SK-N-SH (cell line): Measurements from ENCODE around the gene NOX3. TPM values are rescaled to one million over a fixed set of nuclear protein-coding genes. Genes with fewer than 3 reads are reported as not detected.

Source experiments
- CTCF ChIA-PET: fragments of 300-600, 350-600 bp; formaldehyde crosslinking; extraction: SDS; loops from one replicate; lab custom pipeline; 2021; lab: Yijun Ruan, JAX
- POLR2A ChIA-PET: fragments of 350-600 bp; sonication (Branson Sonifier 250); formaldehyde crosslinking; extraction: SDS; loops from one replicate; lab custom pipeline; 2020; ENCODE audit warnings: antibody characterized with exemption, inconsistent platforms; lab: Yijun Ruan, JAX
- DNase-seq: peaks from one replicate; pipeline ENCODE4 v3.0.0; 2012
- H2AFZ ChIP-seq: fragments of 200-600 bp; sonication (generic); 2 replicates; pipeline ENCODE4 v1.8.1; 2016; ENCODE audit warnings: antibody characterized with exemption, mild to moderate bottlenecking, low read depth
- H3F3A ChIP-seq: fragments of 200-600 bp; sonication (generic); replicated peaks from 2 replicates; pipeline ENCODE3; 2016; ENCODE audit warnings: antibody characterized with exemption, mild to moderate bottlenecking; ENCODE audit not compliant: insufficient read depth
- H3K27ac ChIP-seq, 2 experiments: fragments of 200-500 bp in 1 of 2; fragments of 200-600 bp in 1 of 2; sonication (Bioruptor generic) in 1 of 2; sonication (generic), shearing (Covaris generic) in 1 of 2; 2 replicates each; pipeline versions ENCODE4 v1.5.1 to v1.6.1; 2014 to 2016; ENCODE audit warnings: low read depth in 2 of 2, inconsistent platforms in 1 of 2, low read length in 1 of 2, mild to moderate bottlenecking in 1 of 2, mixed read lengths in 1 of 2
- H3K27me3 ChIP-seq: fragments of 200-600 bp; sonication (generic), shearing (Covaris generic); 2 replicates; pipeline ENCODE4 v1.6.1; 2016; ENCODE audit warnings: mixed run types; ENCODE audit not compliant: insufficient read depth
- H3K36me3 ChIP-seq, 2 experiments: fragments of 200-500 bp in 1 of 2; fragments of 200-600 bp in 1 of 2; sonication (Bioruptor generic) in 1 of 2; sonication (generic) in 1 of 2; replicated peaks in 1 of 2; 2 replicates each; pipeline versions ENCODE3 to v1.5.1; 2014 to 2016; ENCODE audit warnings: low read length in 1 of 2, mild to moderate bottlenecking in 1 of 2; ENCODE audit not compliant: insufficient read depth in 2 of 2, control insufficient read depth in 1 of 2
- H3K4me1 ChIP-seq, 2 experiments: fragments of 200-500 bp in 1 of 2; fragments of 200-600 bp in 1 of 2; sonication (Bioruptor generic) in 1 of 2; sonication (generic), shearing (Covaris generic) in 1 of 2; 2 replicates each; pipeline versions ENCODE4 v1.5.1 to v1.6.1; 2014 to 2016; ENCODE audit warnings: low read depth in 1 of 2, low read length in 1 of 2, mixed run types in 1 of 2; ENCODE audit not compliant: insufficient read depth in 2 of 2, control insufficient read depth in 1 of 2
- H3K4me2 ChIP-seq: fragments of 200-600 bp; sonication (generic), shearing (Covaris generic); 2 replicates; pipeline ENCODE4 v1.6.1; 2017; ENCODE audit warnings: mixed run types
- H3K4me3 ChIP-seq, 2 experiments: fragments of 200-500 bp in 1 of 2; fragments of 200-600 bp in 1 of 2; sonication (Bioruptor generic) in 1 of 2; sonication (generic), shearing (Covaris generic) in 1 of 2; 2 replicates each; pipeline versions ENCODE4 v1.5.1 to v1.8.1; 2014 to 2016; ENCODE audit warnings: low read depth in 2 of 2, inconsistent platforms in 1 of 2, low read length in 1 of 2, mild to moderate bottlenecking in 1 of 2, mixed read lengths in 1 of 2, moderate library complexity in 1 of 2
- H3K79me2 ChIP-seq: fragments of 200-600 bp; sonication (generic); 2 replicates; pipeline ENCODE4 v1.8.1; 2017; ENCODE audit warnings: mild to moderate bottlenecking; ENCODE audit not compliant: insufficient read depth
- H3K9ac ChIP-seq: fragments of 200-600 bp; sonication (generic); 2 replicates; pipeline ENCODE4 v1.6.1; 2017; ENCODE audit warnings: mixed run types
- H3K9me2 ChIP-seq: fragments of 200-600 bp; sonication (generic); 2 replicates; pipeline ENCODE4 v1.6.1; 2017; ENCODE audit warnings: mixed run types
- H3K9me3 ChIP-seq: fragments of 200-600 bp; sonication (generic); 2 replicates; pipeline ENCODE4 v1.6.1; 2017; ENCODE audit warnings: mixed run types, mild to moderate bottlenecking, moderate library complexity
- H4K20me1 ChIP-seq: fragments of 200-600 bp; sonication (generic); 2 replicates; pipeline ENCODE4 v1.6.1; 2017; ENCODE audit warnings: mild to moderate bottlenecking, mixed run types; ENCODE audit not compliant: insufficient read depth
- EP300 ChIP-seq, 2 experiments: IDR thresholded peaks; 2 replicates each; pipeline versions ENCODE4 v1.4.0 to v1.6.1; 2012; ENCODE audit warnings: borderline replicate concordance in 1 of 2, low read depth in 1 of 2, low read length in 1 of 2
- FOXJ3 ChIP-seq: sonication (generic); formaldehyde crosslinking; IDR thresholded peaks from 2 replicates; pipeline ENCODE4 v1.5.1; 2020; ENCODE audit warnings: mild to moderate bottlenecking, missing genetic modification reagents
- FOXM1 ChIP-seq: IDR thresholded peaks from 2 replicates; pipeline ENCODE4 v1.4.0; 2012; ENCODE audit warnings: low read depth, mild to moderate bottlenecking
- GABPA ChIP-seq: IDR thresholded peaks from 2 replicates; pipeline ENCODE4 v1.4.0; 2012; ENCODE audit warnings: low read depth, mild to moderate bottlenecking
- GATA2 ChIP-seq: sonication (generic); formaldehyde crosslinking; IDR thresholded peaks from 2 replicates; pipeline ENCODE4 v1.5.0; 2020; ENCODE audit warnings: mild to moderate bottlenecking, missing genetic modification reagents
- NRF1 ChIP-seq: IDR thresholded peaks from 2 replicates; pipeline ENCODE4 v1.6.1; 2012; ENCODE audit warnings: low read depth, mild to moderate bottlenecking, low read length
- POLR2AphosphoS5 ChIP-seq: IDR thresholded peaks from 2 replicates; pipeline ENCODE4 v1.6.1; 2012; ENCODE audit warnings: low read depth, low read length
- RCOR1 ChIP-seq: fragments of 150-350 bp; IDR thresholded peaks from 2 replicates; pipeline ENCODE4 v1.6.1; 2017; ENCODE audit warnings: antibody characterized with exemption, low read length
- SMC3 ChIP-seq: IDR thresholded peaks from 2 replicates; pipeline ENCODE4 v1.6.1; 2012; ENCODE audit warnings: low read depth, low read length, improper control_type of control experiment
- TAF1 ChIP-seq: IDR thresholded peaks from 2 replicates; pipeline ENCODE4 v1.6.1; 2012; ENCODE audit warnings: low read depth, mild to moderate bottlenecking, low read length, moderate library complexity, borderline replicate concordance
- TCF12 ChIP-seq: IDR thresholded peaks from 2 replicates; pipeline ENCODE4 v1.4.0; 2012
- TEAD4 ChIP-seq: IDR thresholded peaks from 2 replicates; pipeline ENCODE4 v1.4.0; 2012; ENCODE audit warnings: mild to moderate bottlenecking, borderline replicate concordance; ENCODE audit not compliant: insufficient read depth
- USF1 ChIP-seq: IDR thresholded peaks from 2 replicates; pipeline ENCODE4 v1.4.0; 2012; ENCODE audit warnings: low read depth, borderline replicate concordance
- YY1 ChIP-seq: IDR thresholded peaks from 2 replicates; pipeline ENCODE4 v1.4.0; 2012; ENCODE audit warnings: low read depth, mild to moderate bottlenecking
- WGBS: methylation state at CpG from one replicate; pipeline ENCODE4 v1.1.6; 2017; ENCODE audit warnings: low lambda C conversion rate; 5-methylcytosine and 5-hydroxymethylcytosine counted together
- polyA plus RNA-seq, 3 experiments: library from polyadenylated mRNA; depleted of rRNA; stranded (reverse); fragments of >200 nt; gene quantifications; 2 replicates each; pipeline ENCODE4 v1.2.3, GENCODE V29; 2012
- TF ChIP-seq, protein P1 (sequence below): fragments of 200-600 bp; sonication (generic); IDR thresholded peaks from 2 replicates; pipeline ENCODE4 v1.6.1; 2017; ENCODE audit warnings: antibody characterized with exemption, mild to moderate bottlenecking, moderate library complexity
- TF ChIP-seq, protein P2 (sequence below): fragments of 150-350 bp; IDR thresholded peaks from 2 replicates; pipeline ENCODE4 v1.6.1; 2017; ENCODE audit warnings: antibody characterized with exemption, low read length, low read depth, borderline replicate concordance
- TF ChIP-seq, protein P3 (sequence below): IDR thresholded peaks from 2 replicates; pipeline ENCODE4; 2012

NOX3 gene
- polyA plus RNA-seq, 1 of the 3 experiments (the other 2 are of a cell fraction): 0.02 TPM

DNA sequence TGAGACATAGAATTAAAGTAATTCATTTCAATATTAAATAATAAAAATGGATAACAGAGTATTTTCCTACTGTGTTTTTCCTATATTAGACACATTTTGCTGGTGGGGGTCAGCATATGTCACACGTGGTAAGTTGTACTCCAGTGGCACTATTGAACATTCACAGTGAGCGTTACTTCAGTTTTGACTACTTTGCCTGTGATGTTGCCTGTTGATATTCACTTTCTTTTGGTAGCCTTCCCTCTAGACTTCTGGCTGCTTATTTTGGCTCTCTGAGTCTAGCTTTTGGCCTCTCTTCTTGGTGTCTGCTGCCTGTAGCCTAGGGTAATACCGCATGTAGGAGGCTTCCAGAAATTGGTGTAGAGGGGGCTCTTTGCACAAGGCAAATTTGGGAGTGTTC, 76.9 kb downstream of the NOX3 start:
- WGBS: 91% methylated on average over 3 of the region's 3 CpGs
- Histone ChIP-seq H3K9ac (no peak overlapping the region), H3K36me3 (no peaks in the 10 kb centered on the region), H3K9me2 (no peaks in the 10 kb centered on the region), H3K9me3 (no peaks in the 10 kb centered on the region), H3K4me3 (no peak overlapping the region), H3K27me3 (no peaks in the 10 kb centered on the region), H3K4me1 (no peaks in the 10 kb centered on the region), H4K20me1 (no peaks in the 10 kb centered on the region), H2AFZ (no peak overlapping the region), H3K27ac (peak overlapping the region in 1 of 2 experiments; percentile 94; a peak in 2 of 4 replicates), H3K4me2 (no peak overlapping the region), H3K79me2 (no peaks in the 10 kb centered on the region), H3F3A (peaks cover 30% of the 10 kb centered on the region)
- TF ChIP-seq SMC3 (no peak), TAF1 (no peak), TCF12 (no peak), EP300 (IDR thresholded peaks at IDR 0.05; ENCODE audit: borderline replicate concordance in 1 of 2, low read depth in 1 of 2, low read length in 1 of 2) (no peak), TEAD4 (no peak), USF1 (no peak), GABPA (no peak), GATA2 (CRISPR knock-in tag) (no peak), RCOR1 (no peak), POLR2AphosphoS5 (no peak), FOXJ3 (no peak), YY1 (no peak), NRF1 (no peak), FOXM1 (no peak)
- TF ChIP-seq, protein P1, sequence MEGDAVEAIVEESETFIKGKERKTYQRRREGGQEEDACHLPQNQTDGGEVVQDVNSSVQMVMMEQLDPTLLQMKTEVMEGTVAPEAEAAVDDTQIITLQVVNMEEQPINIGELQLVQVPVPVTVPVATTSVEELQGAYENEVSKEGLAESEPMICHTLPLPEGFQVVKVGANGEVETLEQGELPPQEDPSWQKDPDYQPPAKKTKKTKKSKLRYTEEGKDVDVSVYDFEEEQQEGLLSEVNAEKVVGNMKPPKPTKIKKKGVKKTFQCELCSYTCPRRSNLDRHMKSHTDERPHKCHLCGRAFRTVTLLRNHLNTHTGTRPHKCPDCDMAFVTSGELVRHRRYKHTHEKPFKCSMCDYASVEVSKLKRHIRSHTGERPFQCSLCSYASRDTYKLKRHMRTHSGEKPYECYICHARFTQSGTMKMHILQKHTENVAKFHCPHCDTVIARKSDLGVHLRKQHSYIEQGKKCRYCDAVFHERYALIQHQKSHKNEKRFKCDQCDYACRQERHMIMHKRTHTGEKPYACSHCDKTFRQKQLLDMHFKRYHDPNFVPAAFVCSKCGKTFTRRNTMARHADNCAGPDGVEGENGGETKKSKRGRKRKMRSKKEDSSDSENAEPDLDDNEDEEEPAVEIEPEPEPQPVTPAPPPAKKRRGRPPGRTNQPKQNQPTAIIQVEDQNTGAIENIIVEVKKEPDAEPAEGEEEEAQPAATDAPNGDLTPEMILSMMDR: no peak
- TF ChIP-seq, protein P2, sequence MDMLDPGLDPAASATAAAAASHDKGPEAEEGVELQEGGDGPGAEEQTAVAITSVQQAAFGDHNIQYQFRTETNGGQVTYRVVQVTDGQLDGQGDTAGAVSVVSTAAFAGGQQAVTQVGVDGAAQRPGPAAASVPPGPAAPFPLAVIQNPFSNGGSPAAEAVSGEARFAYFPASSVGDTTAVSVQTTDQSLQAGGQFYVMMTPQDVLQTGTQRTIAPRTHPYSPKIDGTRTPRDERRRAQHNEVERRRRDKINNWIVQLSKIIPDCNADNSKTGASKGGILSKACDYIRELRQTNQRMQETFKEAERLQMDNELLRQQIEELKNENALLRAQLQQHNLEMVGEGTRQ: no peak
- TF ChIP-seq, protein P3, sequence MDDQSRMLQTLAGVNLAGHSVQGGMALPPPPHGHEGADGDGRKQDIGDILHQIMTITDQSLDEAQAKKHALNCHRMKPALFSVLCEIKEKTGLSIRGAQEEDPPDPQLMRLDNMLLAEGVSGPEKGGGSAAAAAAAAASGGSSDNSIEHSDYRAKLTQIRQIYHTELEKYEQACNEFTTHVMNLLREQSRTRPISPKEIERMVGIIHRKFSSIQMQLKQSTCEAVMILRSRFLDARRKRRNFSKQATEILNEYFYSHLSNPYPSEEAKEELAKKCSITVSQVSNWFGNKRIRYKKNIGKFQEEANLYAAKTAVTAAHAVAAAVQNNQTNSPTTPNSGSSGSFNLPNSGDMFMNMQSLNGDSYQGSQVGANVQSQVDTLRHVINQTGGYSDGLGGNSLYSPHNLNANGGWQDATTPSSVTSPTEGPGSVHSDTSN: no peak
- ChIA-PET POLR2A (no interaction called here), CTCF (interaction anchor here (0.7 kb wide), 1 partner anchor 43 kb away, joined by 3 read pairs; no protein-coding TSS in a partner anchor)
- DNase-seq: no peak
